ENCODE results near the gene OR2T34.

DNA sequence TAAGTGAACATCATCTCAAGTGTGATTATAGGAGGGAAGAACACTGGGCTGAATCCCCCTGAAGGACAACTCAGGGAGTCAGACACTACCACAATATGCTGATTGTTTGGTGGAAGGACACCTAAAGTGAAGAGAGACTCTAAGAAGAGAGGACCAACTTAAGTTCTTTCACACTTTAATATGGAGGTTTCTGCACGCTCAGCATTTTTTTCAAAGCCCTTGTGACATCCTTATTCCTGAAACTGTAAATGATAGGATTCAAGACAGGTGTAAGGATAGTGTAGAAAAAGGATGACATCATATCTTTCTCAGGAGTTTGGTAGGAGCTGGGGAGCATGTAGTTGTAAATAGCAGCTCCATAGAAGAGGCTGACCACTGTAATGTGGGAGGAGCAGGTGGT lies 18.1 kb upstream of the OR2T34 start:
- TF ChIP-seq, protein P1, sequence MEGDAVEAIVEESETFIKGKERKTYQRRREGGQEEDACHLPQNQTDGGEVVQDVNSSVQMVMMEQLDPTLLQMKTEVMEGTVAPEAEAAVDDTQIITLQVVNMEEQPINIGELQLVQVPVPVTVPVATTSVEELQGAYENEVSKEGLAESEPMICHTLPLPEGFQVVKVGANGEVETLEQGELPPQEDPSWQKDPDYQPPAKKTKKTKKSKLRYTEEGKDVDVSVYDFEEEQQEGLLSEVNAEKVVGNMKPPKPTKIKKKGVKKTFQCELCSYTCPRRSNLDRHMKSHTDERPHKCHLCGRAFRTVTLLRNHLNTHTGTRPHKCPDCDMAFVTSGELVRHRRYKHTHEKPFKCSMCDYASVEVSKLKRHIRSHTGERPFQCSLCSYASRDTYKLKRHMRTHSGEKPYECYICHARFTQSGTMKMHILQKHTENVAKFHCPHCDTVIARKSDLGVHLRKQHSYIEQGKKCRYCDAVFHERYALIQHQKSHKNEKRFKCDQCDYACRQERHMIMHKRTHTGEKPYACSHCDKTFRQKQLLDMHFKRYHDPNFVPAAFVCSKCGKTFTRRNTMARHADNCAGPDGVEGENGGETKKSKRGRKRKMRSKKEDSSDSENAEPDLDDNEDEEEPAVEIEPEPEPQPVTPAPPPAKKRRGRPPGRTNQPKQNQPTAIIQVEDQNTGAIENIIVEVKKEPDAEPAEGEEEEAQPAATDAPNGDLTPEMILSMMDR (IDR thresholded peaks at IDR 0.05): no peak
- TF ChIP-seq POLR2AphosphoS5 (IDR thresholded peaks at IDR 0.05) (no peak), POLR2A (IDR thresholded peaks at IDR 0.05) (no peak)

Measured in upper lobe of left lung (tissue), 4 donors.